ENCODE data around the gene TANK. TPM values are rescaled to one million over a fixed set of nuclear protein-coding genes. Genes with fewer than 3 reads are reported as not detected.

Gene TANK
- total and polyA plus RNA-seq, 2 of the 13 experiments (the other 11 are each of a cell fraction or from before 2014, with no cell fraction given): 66.9 to 96.1 TPM

GRCh38 chr2:161237392-161238264 lies 77.4 kb downstream of the TANK start:
- Histone ChIP-seq H3K36me3 (replicated peaks in 1 of 2; ENCODE audit: control insufficient read depth in 1 of 2, insufficient read depth in 2 of 2, low read length in 2 of 2) (peaks cover 0 to 5% of the 10 kb centered on the region in 2 experiments; a peak in 2 of 5 replicates), H4K20me1 (ENCODE audit: insufficient read depth, low read length) (peaks cover 3% of the 10 kb centered on the region; the same call in 1 of the 2 replicates), H3K4me1 (ENCODE audit: insufficient read depth, low read length) (peaks cover 11% of the 10 kb centered on the region; the same call in 1 of the 2 replicates), H3K9me3 (ENCODE audit: low read length) (no peaks in the 10 kb centered on the region), H3K27me3 (ENCODE audit: control insufficient read depth in 1 of 2, insufficient read depth in 2 of 2, low read length in 2 of 2) (no peaks in the 10 kb centered on the region; a peak in 2 of 5 replicates), H2AFZ (ENCODE audit: low read length) (no peak overlapping the region), H3K4me3 (replicated peaks in 1 of 3; ENCODE audit: insufficient read depth in 1 of 3, low read depth in 2 of 3, low read length in 3 of 3) (peak overlapping the region; percentile 55 to 71 (median 58)), H3K4me2 (ENCODE audit: low read depth, low read length) (peak overlapping the region; percentile 100), H3K27ac (ENCODE audit: extremely low read length, insufficient read depth, low read length) (no peak overlapping the region), H3K79me2 (ENCODE audit: insufficient read depth, low read length) (no peaks in the 10 kb centered on the region), H3K9ac (ENCODE audit: insufficient read depth, low read depth, low read length) (no peak overlapping the region)
- FAIRE-seq (no peak), ATAC-seq (peak; percentile 79), DNase-seq (ENCODE audit: low spot score) (no peak)
- no TSS peak for BruUV-seq (replicated peaks)
- in situ Hi-C loops (cut with HindIII; ENCODE audit: extremely low pct_ligation_motif_present, low pct_unique_long_range_greater_than_20kb): no loop called here
- intact Hi-C loops (cut with micrococcal nuclease; ENCODE audit: unreplicated experiment): loop anchor here (2.0 kb wide), 1 partner anchor 15 kb away; no protein-coding TSS in a partner anchor
- CTCF ChIA-PET (ENCODE audit: low intra/inter-chr PET ratio, low total read pairs): no interaction called here
- WGBS (ENCODE audit: low lambda C conversion rate): 55% methylated on average over 37 of the region's 49 CpGs
- POLR2A ChIA-PET: interaction anchor here (0.7 to 1.2 kb wide), 2 partner anchors 9 to 70 kb away, joined by 3 read pairs; partner anchors contain the start of gene PSMD14
- no peak for TF ChIP-seq FOXK2 (IDR thresholded peaks at IDR 0.05)
- TF ChIP-seq CEBPZ (IDR thresholded peaks at IDR 0.05; ENCODE audit: low read length): no peak
- 0 out of 2 replicates have a peak, but pooled peaks have one; percentile 20 for TF ChIP-seq ZNF160 (CRISPR knock-in tag; IDR thresholded peaks at IDR 0.05)
- TF ChIP-seq KDM2A (CRISPR knock-in tag; IDR thresholded peaks at IDR 0.05; ENCODE audit: borderline replicate concordance, low read depth): peak; percentile 58; the same call in 1 of the 2 replicates
- no peak for TF ChIP-seq ELF3 (CRISPR knock-in tag; IDR thresholded peaks at IDR 0.05)
- TF ChIP-seq ZNF574 (CRISPR knock-in tag; IDR thresholded peaks at IDR 0.05): 0 out of 2 replicates have a peak, but pooled peaks have one; percentile 19
- peak; percentile 57; the same call in 1 of the 2 replicates for TF ChIP-seq NRL (CRISPR knock-in tag; IDR thresholded peaks at IDR 0.05; ENCODE audit: borderline replicate concordance)
- TF ChIP-seq ZNF780A (CRISPR knock-in tag; IDR thresholded peaks at IDR 0.05): 0 out of 2 replicates have a peak, but pooled peaks have one; percentile 45
- TF ChIP-seq, protein P1, sequence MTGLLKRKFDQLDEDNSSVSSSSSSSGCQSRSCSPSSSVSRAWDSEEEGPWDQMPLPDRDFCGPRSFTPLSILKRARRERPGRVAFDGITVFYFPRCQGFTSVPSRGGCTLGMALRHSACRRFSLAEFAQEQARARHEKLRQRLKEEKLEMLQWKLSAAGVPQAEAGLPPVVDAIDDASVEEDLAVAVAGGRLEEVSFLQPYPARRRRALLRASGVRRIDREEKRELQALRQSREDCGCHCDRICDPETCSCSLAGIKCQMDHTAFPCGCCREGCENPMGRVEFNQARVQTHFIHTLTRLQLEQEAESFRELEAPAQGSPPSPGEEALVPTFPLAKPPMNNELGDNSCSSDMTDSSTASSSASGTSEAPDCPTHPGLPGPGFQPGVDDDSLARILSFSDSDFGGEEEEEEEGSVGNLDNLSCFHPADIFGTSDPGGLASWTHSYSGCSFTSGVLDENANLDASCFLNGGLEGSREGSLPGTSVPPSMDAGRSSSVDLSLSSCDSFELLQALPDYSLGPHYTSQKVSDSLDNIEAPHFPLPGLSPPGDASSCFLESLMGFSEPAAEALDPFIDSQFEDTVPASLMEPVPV (CRISPR knock-in tag; IDR thresholded peaks at IDR 0.05): 0 out of 2 replicates have a peak, but pooled peaks have one; percentile 31
- TF ChIP-seq AGO2 (optimal IDR thresholded peaks at IDR 0.05; ENCODE audit: low read depth, low read length): peak; percentile 96
- TF ChIP-seq NFKB2 (CRISPR knock-in tag; IDR thresholded peaks at IDR 0.05; ENCODE audit: borderline replicate concordance): peak; percentile 19; the same call in 1 of the 2 replicates
- 0 out of 2 replicates have a peak, but pooled peaks have one; percentile 48 for TF ChIP-seq ZBTB42 (CRISPR knock-in tag; IDR thresholded peaks at IDR 0.05)
- TF ChIP-seq, protein P2, sequence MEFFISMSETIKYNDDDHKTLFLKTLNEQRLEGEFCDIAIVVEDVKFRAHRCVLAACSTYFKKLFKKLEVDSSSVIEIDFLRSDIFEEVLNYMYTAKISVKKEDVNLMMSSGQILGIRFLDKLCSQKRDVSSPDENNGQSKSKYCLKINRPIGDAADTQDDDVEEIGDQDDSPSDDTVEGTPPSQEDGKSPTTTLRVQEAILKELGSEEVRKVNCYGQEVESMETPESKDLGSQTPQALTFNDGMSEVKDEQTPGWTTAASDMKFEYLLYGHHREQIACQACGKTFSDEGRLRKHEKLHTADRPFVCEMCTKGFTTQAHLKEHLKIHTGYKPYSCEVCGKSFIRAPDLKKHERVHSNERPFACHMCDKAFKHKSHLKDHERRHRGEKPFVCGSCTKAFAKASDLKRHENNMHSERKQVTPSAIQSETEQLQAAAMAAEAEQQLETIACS (CRISPR knock-in tag; IDR thresholded peaks at IDR 0.05): no peak

Data from HepG2 (cell line).